BJ (cell line): ENCODE data around the gene IRX4. TPM values are rescaled to one million over a fixed set of nuclear protein-coding genes. Genes with fewer than 3 reads are reported as not detected.

Experiments used
- CTCF ChIA-PET: fragments of 350-600 bp; formaldehyde crosslinking; extraction: SDS; loops from one replicate; lab custom pipeline; 2021; ENCODE audit warnings: antibody characterized with exemption, inconsistent platforms; lab: Yijun Ruan, JAX
- POLR2A ChIA-PET: fragments of 300-600 bp; sonication (Branson Sonifier 250); formaldehyde crosslinking; extraction: SDS; loops from one replicate; lab custom pipeline; 2021; ENCODE audit warnings: antibody characterized with exemption; lab: Charles Lee
- DNase-seq: peaks from one replicate; pipeline ENCODE4 v3.0.0-alpha.2; 2011; ENCODE audit warnings: low read depth
- H3K27me3 ChIP-seq: 2 replicates; pipeline ENCODE4 v1.6.0; 2011; ENCODE audit warnings: low read length; ENCODE audit not compliant: control insufficient read depth, insufficient read depth
- H3K36me3 ChIP-seq: 2 replicates; pipeline ENCODE4 v1.5.1; 2011; ENCODE audit warnings: low read length; ENCODE audit not compliant: control insufficient read depth, insufficient read depth
- H3K4me3 ChIP-seq: 2 replicates; pipeline ENCODE4 v1.5.1; 2011; ENCODE audit warnings: low read depth, mild to moderate bottlenecking, control low read depth, low read length
- CTCF ChIP-seq: IDR thresholded peaks from 2 replicates; pipeline ENCODE4 v1.5.1; 2011; ENCODE audit warnings: low read depth, mild to moderate bottlenecking, control low read depth, inconsistent platforms, low read length, moderate library complexity; ENCODE audit not compliant: insufficient read depth
- polyA minus RNA-seq: library from RNA; depleted of rRNA, polyadenylated mRNA; stranded (reverse); fragments of >200 nt; gene quantifications from 2 replicates; pipeline ENCODE4 v1.2.3, GENCODE V29; 2011; rRNA and poly(A)+ RNA removed
- polyA plus RNA-seq: library from polyadenylated mRNA; depleted of rRNA; stranded (reverse); fragments of >200 nt; gene quantifications from 2 replicates; pipeline ENCODE4 v1.2.3, GENCODE V29; 2011; rRNA removed

Gene IRX4
- polyA plus RNA-seq (not detected in 2 replicates), polyA minus RNA-seq (not detected in 2 replicates)

- Histone ChIP-seq H3K36me3 (no peaks in the 10 kb centered on the region), H3K27me3 (peaks cover 54% of the 10 kb centered on the region), H3K4me3 (no peak within 1 kb of the TSS)
- POLR2A ChIA-PET, result no interaction called here
- CTCF ChIA-PET, result no interaction called here
- DNase-seq, result no peak
- no peak for TF ChIP-seq CTCF
Observed at GRCh38 chr5:1882337-1883119, at the start of gene IRX4. Gene IRX4, minus strand, starts transcription at chr5:1882925. Its CDS starts 278 bp downstream, at chr5:1882647.

- POLR2A ChIA-PET, result no interaction called here
- Histone ChIP-seq H3K36me3 (no peaks in the 10 kb centered on the region), H3K27me3 (peaks cover 3% of the 10 kb centered on the region), H3K4me3 (no peak overlapping the region)
- CTCF ChIA-PET, result no interaction called here
- no peak for DNase-seq
- no peak for TF ChIP-seq CTCF
Observed at GRCh38 chr5:1931604-1932231, 49.0 kb upstream of the IRX4 start.

- Histone ChIP-seq H3K4me3 (no peak overlapping the region), H3K36me3 (no peaks in the 10 kb centered on the region), H3K27me3 (peaks cover 3% of the 10 kb centered on the region)
- DNase-seq, result no peak
- ChIA-PET CTCF (no interaction called here), POLR2A (no interaction called here)
- TF ChIP-seq CTCF, result no peak
Observed at GRCh38 chr5:1930880-1931603, 48.3 kb upstream of the IRX4 start.

- no peaks in the 10 kb centered on the region for H3K36me3 ChIP-seq
- no peak for TF ChIP-seq CTCF
- no peak overlapping the region for H3K4me3 ChIP-seq
- ChIA-PET POLR2A (no interaction called here), CTCF (no interaction called here)
- DNase-seq, result no peak
- H3K27me3 ChIP-seq, result peaks cover 3% of the 10 kb centered on the region
Observed at GRCh38 chr5:1930501-1930879, 47.8 kb upstream of the IRX4 start.
